Stimulated activated memory B cell treated with anti-CD40 and anti-IgM and Interleukin-4, amounts not matched to agents 10 μg/mL and 1 μg/mL and 100 μg/mL, for 72 hours (primary cell): ENCODE measurements around the gene OR7A5.
"Not testable (repeated sequence)": the region's sequence is repeated elsewhere in the genome, so short reads cannot be mapped to it uniquely, and the experiment has no call there.

Experiments
- ATAC-seq: fragments of 150-1000 bp; cut with Tn5 transposase; 2 replicates; pipeline ENCODE4 v1.10.0; 2021
- H3K27ac Mint-ChIP-seq: one replicate; pipeline ENCODE4 v1.8.0; 2022; ENCODE audit warnings: mild to moderate bottlenecking, mixed read lengths
- H3K27me3 Mint-ChIP-seq: one replicate; pipeline ENCODE4 v1.8.0; 2022; ENCODE audit warnings: mixed read lengths
- H3K36me3 Mint-ChIP-seq: one replicate; pipeline ENCODE4 v1.8.0; 2022; ENCODE audit warnings: mixed read lengths
- H3K4me1 Mint-ChIP-seq: one replicate; pipeline ENCODE4 v1.8.0; 2022; ENCODE audit warnings: mixed read lengths
- H3K4me3 Mint-ChIP-seq: one replicate; pipeline ENCODE4 v1.8.0; 2022; ENCODE audit warnings: mild to moderate bottlenecking, moderate library complexity, mixed read lengths
- H3K9me3 Mint-ChIP-seq: one replicate; pipeline ENCODE4 v1.8.0; 2022; ENCODE audit warnings: mixed read lengths

Gene OR7A5

GRCh38 chr19:14777645-14778044 lies 57.3 kb downstream of the OR7A5 start:
- H3K4me1 Mint-ChIP-seq, result peaks cover 29% of the 10 kb centered on the region
- not testable (repeated sequence) for H3K9me3 Mint-ChIP-seq, H3K4me3 Mint-ChIP-seq, ATAC-seq, H3K36me3 Mint-ChIP-seq, H3K27ac Mint-ChIP-seq
- H3K27me3 Mint-ChIP-seq, result peaks cover 56% of the 10 kb centered on the region
